ENCODE data around the gene CACHD1. TPM values are rescaled to one million over a fixed set of nuclear protein-coding genes. Genes with fewer than 3 reads are reported as not detected.

The CACHD1 gene
- polyA plus RNA-seq, 1 donor from 2014 or later, result 12.7 TPM

- H3K9ac ChIP-seq (ENCODE audit: low read length), result no peak overlapping the region
- no peaks in the 10 kb centered on the region for H3K9me3 ChIP-seq (ENCODE audit: low read length)
- H3K36me3 ChIP-seq (ENCODE audit: insufficient read depth, low read length), result no peaks in the 10 kb centered on the region
- H3K27me3 ChIP-seq (ENCODE audit: insufficient read depth, low read depth, low read length), result no peaks in the 10 kb centered on the region
- no peaks in the 10 kb centered on the region for H3K9me2 ChIP-seq (ENCODE audit: insufficient read depth, low read length)
- H3K4me3 ChIP-seq (ENCODE audit: low read length), result no peak overlapping the region
- no peaks in the 10 kb centered on the region for H3F3A ChIP-seq (ENCODE audit: insufficient read depth, low read length, poor library complexity, severe bottlenecking)
- H2AFZ ChIP-seq (ENCODE audit: low read depth, low read length), result no peak overlapping the region
- no peak overlapping the region for H3K27ac ChIP-seq (ENCODE audit: low read length)
- H4K20me1 ChIP-seq (ENCODE audit: insufficient read depth), result no peaks in the 10 kb centered on the region
- no peaks in the 10 kb centered on the region for H3K79me2 ChIP-seq (replicated peaks; ENCODE audit: insufficient read depth, low read length)
- no peak overlapping the region for H3K4me2 ChIP-seq (ENCODE audit: low read length)
- no peak for TF ChIP-seq CTCF (IDR thresholded peaks at IDR 0.05; ENCODE audit: poor library complexity, severe bottlenecking)
These were observed 229.4 kb downstream of the CACHD1 start for GRCh38 chr1:64699327-64699726.

- no peaks in the 10 kb centered on the region for H3K79me2 ChIP-seq (replicated peaks; ENCODE audit: insufficient read depth, low read length)
- no peak for TF ChIP-seq REST (IDR thresholded peaks at IDR 0.05; ENCODE audit: borderline replicate concordance)
- no peak for TF ChIP-seq TAF1 (IDR thresholded peaks at IDR 0.05; ENCODE audit: low read depth)
- no peak for TF ChIP-seq MXI1 (conservative IDR thresholded peaks at IDR 0.05; ENCODE audit: poor library complexity, severe bottlenecking)
- no peak for TF ChIP-seq EP300 (conservative IDR thresholded peaks at IDR 0.05; ENCODE audit: poor library complexity, severe bottlenecking)
- no peak for TF ChIP-seq POLR2AphosphoS5 (IDR thresholded peaks at IDR 0.05)
- TF ChIP-seq EZH2 (IDR thresholded peaks at IDR 0.05; ENCODE audit: borderline replicate concordance, insufficient read depth, low read length, poor library complexity, severe bottlenecking), result no peak
- TF ChIP-seq RAD21 (conservative IDR thresholded peaks at IDR 0.05), result no peak
- no peak for TF ChIP-seq CTCF (IDR thresholded peaks at IDR 0.05; ENCODE audit: poor library complexity, severe bottlenecking)
- no peak for TF ChIP-seq SMC3 (conservative IDR thresholded peaks at IDR 0.05; ENCODE audit: poor library complexity)
These were observed 231.1 kb downstream of the CACHD1 start for GRCh38 chr1:64701071-64701470.

More at GRCh38 chr1:64701071-64701470, 231.1 kb downstream of the CACHD1 start:
- H4K20me1 ChIP-seq (ENCODE audit: insufficient read depth), result no peaks in the 10 kb centered on the region
- H3K9me3 ChIP-seq (ENCODE audit: low read length), result no peaks in the 10 kb centered on the region
- H3K4me3 ChIP-seq (ENCODE audit: low read length), result no peak overlapping the region
- no peaks in the 10 kb centered on the region for H3K9me2 ChIP-seq (ENCODE audit: insufficient read depth, low read length)
- H3K9ac ChIP-seq (ENCODE audit: low read length), result no peak overlapping the region
- no peak overlapping the region for H2AFZ ChIP-seq (ENCODE audit: low read depth, low read length)
- no peak overlapping the region for H3K27ac ChIP-seq (ENCODE audit: low read length)
- no peak overlapping the region for H3K4me2 ChIP-seq (ENCODE audit: low read length)
- H3F3A ChIP-seq (ENCODE audit: insufficient read depth, low read length, poor library complexity, severe bottlenecking), result no peaks in the 10 kb centered on the region
- no peaks in the 10 kb centered on the region for H3K36me3 ChIP-seq (ENCODE audit: insufficient read depth, low read length)
- no peaks in the 10 kb centered on the region for H3K27me3 ChIP-seq (ENCODE audit: insufficient read depth, low read depth, low read length)

Measured in neural cell (in vitro differentiated cells).